ENCODE data around the gene PARP8. TPM values are rescaled to one million over a fixed set of nuclear protein-coding genes. Genes with fewer than 3 reads are reported as not detected.

Gene PARP8
- total RNA-seq, 2 experiments from 2014 or later: 36.8 to 39.2 TPM

DNA sequence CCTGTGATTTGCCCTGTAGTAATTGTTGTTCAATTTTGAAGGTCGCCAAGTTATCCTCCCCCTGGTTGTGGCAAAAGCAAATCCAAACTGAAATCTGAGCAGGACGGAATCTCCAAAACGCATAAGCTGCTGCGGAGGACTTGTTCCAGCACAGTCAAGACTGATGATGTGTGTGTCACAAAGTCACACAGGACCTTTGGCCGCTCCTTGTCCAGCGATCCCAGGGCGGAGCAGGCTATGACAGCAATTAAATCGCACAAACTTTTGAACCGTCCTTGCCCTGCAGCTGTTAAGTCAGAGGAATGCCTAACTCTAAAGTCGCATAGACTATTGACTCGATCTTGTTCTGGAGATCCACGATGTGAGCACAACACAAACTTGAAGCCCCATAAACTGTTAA lies 128.4 kb downstream of the PARP8 start:
- no peak overlapping the region for H2AFZ ChIP-seq (ENCODE audit: low read length)
- H3K9me2 ChIP-seq (ENCODE audit: insufficient read depth, low read length): no peaks in the 10 kb centered on the region
- POLR2A ChIA-PET: interaction anchor here (0.9 to 1.2 kb wide), 2 partner anchors 22 to 56 kb away, joined by 3 to 4 read pairs; no protein-coding TSS in a partner anchor
- BruUV-seq (replicated peaks): no TSS peak
- intact Hi-C loops (cut with micrococcal nuclease; ENCODE audit: unreplicated experiment): no loop called here
- no peaks in the 10 kb centered on the region for H4K20me1 ChIP-seq (ENCODE audit: insufficient read depth, low read length)
- H3K79me2 ChIP-seq (ENCODE audit: insufficient read depth, low read depth, low read length): no peaks in the 10 kb centered on the region
- no peak overlapping the region for H3K4me2 ChIP-seq (ENCODE audit: low read length)
- TF ChIP-seq, protein P1, sequence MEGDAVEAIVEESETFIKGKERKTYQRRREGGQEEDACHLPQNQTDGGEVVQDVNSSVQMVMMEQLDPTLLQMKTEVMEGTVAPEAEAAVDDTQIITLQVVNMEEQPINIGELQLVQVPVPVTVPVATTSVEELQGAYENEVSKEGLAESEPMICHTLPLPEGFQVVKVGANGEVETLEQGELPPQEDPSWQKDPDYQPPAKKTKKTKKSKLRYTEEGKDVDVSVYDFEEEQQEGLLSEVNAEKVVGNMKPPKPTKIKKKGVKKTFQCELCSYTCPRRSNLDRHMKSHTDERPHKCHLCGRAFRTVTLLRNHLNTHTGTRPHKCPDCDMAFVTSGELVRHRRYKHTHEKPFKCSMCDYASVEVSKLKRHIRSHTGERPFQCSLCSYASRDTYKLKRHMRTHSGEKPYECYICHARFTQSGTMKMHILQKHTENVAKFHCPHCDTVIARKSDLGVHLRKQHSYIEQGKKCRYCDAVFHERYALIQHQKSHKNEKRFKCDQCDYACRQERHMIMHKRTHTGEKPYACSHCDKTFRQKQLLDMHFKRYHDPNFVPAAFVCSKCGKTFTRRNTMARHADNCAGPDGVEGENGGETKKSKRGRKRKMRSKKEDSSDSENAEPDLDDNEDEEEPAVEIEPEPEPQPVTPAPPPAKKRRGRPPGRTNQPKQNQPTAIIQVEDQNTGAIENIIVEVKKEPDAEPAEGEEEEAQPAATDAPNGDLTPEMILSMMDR (conservative IDR thresholded peaks at IDR 0.05; ENCODE audit: low read length): no peak
- no peak for TF ChIP-seq EZH2phosphoT487 (IDR thresholded peaks at IDR 0.05; ENCODE audit: borderline replicate concordance, low read depth, low read length)
- CTCF ChIA-PET (ENCODE audit: unreplicated experiment): no interaction called here
- H3K9me3 ChIP-seq (ENCODE audit: low read length): no peaks in the 10 kb centered on the region
- no peak overlapping the region for H3K27ac ChIP-seq (ENCODE audit: low read depth, low read length, poor library complexity, severe bottlenecking)
- no peak overlapping the region for H3K4me3 ChIP-seq (ENCODE audit: low read depth, low read length, poor library complexity, severe bottlenecking)
- H3K4me1 ChIP-seq (ENCODE audit: insufficient read depth, low read length, poor library complexity, severe bottlenecking): no peaks in the 10 kb centered on the region
- DNase-seq (ENCODE audit: low spot score): no peak
- H3K36me3 ChIP-seq (ENCODE audit: insufficient read depth, low read length): peaks cover 31% of the 10 kb centered on the region

DNA sequence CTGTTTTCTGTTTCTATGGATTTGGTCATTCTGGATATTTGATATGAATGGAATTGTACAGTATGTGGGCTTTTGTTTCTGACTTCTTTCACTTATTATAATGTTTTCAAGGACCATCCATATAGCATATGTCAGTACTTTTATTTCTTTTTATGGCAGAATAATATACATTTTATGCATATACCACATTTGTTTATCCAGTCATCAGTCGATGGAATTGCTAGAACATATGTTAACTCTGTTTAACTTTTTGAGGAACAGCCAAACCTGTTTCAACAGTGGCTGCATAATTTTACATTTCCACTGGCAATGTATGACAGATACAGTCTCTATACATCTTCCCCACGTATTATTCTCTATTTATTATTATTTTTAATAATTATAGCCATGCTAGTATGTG lies 131.6 kb downstream of the PARP8 start:
- intact Hi-C loops (cut with micrococcal nuclease; ENCODE audit: unreplicated experiment): no loop called here
- no peaks in the 10 kb centered on the region for H3K9me2 ChIP-seq (ENCODE audit: insufficient read depth, low read length)
- no peaks in the 10 kb centered on the region for H4K20me1 ChIP-seq (ENCODE audit: insufficient read depth, low read length)
- no peaks in the 10 kb centered on the region for H3K4me1 ChIP-seq (ENCODE audit: insufficient read depth, low read length, poor library complexity, severe bottlenecking)
- no peak overlapping the region for H3K4me3 ChIP-seq (ENCODE audit: low read depth, low read length, poor library complexity, severe bottlenecking)
- no peak for DNase-seq (ENCODE audit: low spot score)
- POLR2A ChIA-PET: interaction anchor here (1.4 kb wide), 1 partner anchor 38 kb away, joined by 3 read pairs; no protein-coding TSS in a partner anchor
- no peak for TF ChIP-seq EZH2phosphoT487 (IDR thresholded peaks at IDR 0.05; ENCODE audit: borderline replicate concordance, low read depth, low read length)
- TF ChIP-seq, protein P1 (conservative IDR thresholded peaks at IDR 0.05; ENCODE audit: low read length): no peak
- peaks cover 9% of the 10 kb centered on the region; the same call in 1 of the 2 replicates for H3K9me3 ChIP-seq (ENCODE audit: low read length)
- CTCF ChIA-PET (ENCODE audit: unreplicated experiment): no interaction called here
- peaks cover 30% of the 10 kb centered on the region for H3K36me3 ChIP-seq (ENCODE audit: insufficient read depth, low read length)
- no peak overlapping the region for H3K27ac ChIP-seq (ENCODE audit: low read depth, low read length, poor library complexity, severe bottlenecking)
- H2AFZ ChIP-seq (ENCODE audit: low read length): no peak overlapping the region
- no TSS peak for BruUV-seq (replicated peaks)
- no peak overlapping the region for H3K4me2 ChIP-seq (ENCODE audit: low read length)
- no peaks in the 10 kb centered on the region for H3K79me2 ChIP-seq (ENCODE audit: insufficient read depth, low read depth, low read length)

DNA sequence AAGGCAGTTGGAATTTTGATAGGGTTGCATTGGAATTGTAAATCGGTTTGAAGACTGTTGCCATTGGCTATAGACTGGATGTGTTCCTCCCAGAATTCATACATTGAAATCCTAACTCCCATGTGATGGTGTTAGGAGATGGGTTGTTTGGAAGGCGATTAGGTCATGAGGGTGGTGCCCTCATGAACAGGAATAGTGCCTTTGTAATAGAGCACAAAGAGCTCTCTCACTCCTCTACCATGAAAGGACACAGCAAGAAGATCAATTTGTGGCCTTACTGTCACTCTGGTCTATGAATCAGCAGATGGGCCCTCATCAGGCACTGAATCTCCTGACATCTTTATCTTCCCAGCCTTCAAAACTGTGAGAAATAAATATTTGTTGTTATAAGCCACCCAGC lies 133.2 kb downstream of the PARP8 start:
- H3K9me2 ChIP-seq (ENCODE audit: insufficient read depth, low read length): no peaks in the 10 kb centered on the region
- H3K79me2 ChIP-seq (ENCODE audit: insufficient read depth, low read depth, low read length): no peaks in the 10 kb centered on the region
- ChIA-PET POLR2A (no interaction called here), CTCF (ENCODE audit: unreplicated experiment) (no interaction called here)
- intact Hi-C loops (cut with micrococcal nuclease; ENCODE audit: unreplicated experiment): no loop called here
- TF ChIP-seq, protein P1 (conservative IDR thresholded peaks at IDR 0.05; ENCODE audit: low read length): no peak
- TF ChIP-seq EZH2phosphoT487 (IDR thresholded peaks at IDR 0.05; ENCODE audit: borderline replicate concordance, low read depth, low read length): no peak
- H2AFZ ChIP-seq (ENCODE audit: low read length): no peak overlapping the region
- no peaks in the 10 kb centered on the region for H4K20me1 ChIP-seq (ENCODE audit: insufficient read depth, low read length)
- H3K4me2 ChIP-seq (ENCODE audit: low read length): no peak overlapping the region
- H3K36me3 ChIP-seq (ENCODE audit: insufficient read depth, low read length): peaks cover 38% of the 10 kb centered on the region
- DNase-seq (ENCODE audit: low spot score): no peak
- no peak overlapping the region for H3K27ac ChIP-seq (ENCODE audit: low read depth, low read length, poor library complexity, severe bottlenecking)
- H3K9me3 ChIP-seq (ENCODE audit: low read length): peaks cover 21% of the 10 kb centered on the region; the same call in 1 of the 2 replicates
- BruUV-seq (replicated peaks): no TSS peak
- H3K4me1 ChIP-seq (ENCODE audit: insufficient read depth, low read length, poor library complexity, severe bottlenecking): no peaks in the 10 kb centered on the region
- no peak overlapping the region for H3K4me3 ChIP-seq (ENCODE audit: low read depth, low read length, poor library complexity, severe bottlenecking)

All from OCI-LY7 (cell line).